ENCODE data around the gene GORASP2. TPM values are rescaled to one million over a fixed set of nuclear protein-coding genes. Genes with fewer than 3 reads are reported as not detected.
A peak's percentile ranks its signal among the peaks of the same experiment; 100 is the strongest.

Gene GORASP2
- total RNA-seq, 2 donors from 2014 or later = 64.9 to 69.8 TPM

DNA sequence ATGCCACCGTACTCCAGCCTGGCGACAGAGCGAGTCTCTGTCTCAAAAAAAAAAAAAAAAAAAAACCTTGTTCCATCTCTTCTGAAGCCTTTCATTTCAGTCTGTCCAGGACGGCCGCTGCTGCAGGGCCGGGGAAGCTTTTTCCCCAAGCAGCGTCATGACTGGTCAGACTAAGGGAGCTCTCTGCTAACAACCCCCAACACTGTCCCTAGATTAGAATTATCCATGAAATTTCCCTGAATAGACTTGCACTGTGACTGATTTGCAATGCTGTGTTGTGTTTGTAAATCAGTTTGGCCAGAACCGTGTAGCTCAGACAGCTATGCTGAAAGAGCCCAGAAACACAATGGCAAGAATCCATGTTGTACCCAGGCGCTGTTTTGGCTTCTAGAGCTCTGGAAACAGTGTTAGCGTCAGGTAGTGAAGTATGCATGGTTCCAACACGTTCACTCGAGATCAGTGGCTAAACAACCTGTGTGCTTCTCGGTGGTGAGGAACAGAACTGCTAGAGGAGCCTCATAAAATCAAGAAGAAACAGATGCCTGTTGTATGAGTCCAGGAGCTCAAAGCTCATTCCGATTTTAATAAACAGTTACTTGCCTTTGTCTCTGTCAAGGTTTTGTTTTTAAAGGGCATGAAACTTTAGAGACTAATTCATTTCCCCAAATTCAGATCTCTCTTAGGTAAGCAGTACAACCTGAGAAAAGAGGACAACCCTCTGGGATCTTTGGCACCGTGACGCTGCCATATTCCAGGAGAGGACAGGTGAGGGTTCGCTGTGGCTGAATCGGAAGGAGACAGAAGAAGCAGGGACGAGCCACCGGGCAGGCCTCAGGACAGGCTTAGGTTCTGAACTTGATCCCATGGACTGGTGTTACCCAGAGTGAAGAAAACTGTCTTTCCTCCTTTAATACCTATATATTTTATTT, 43.5 kb downstream of the GORASP2 start:
- peak overlapping the region; percentile 79 to 93 for H3K27ac Mint-ChIP-seq
- ATAC-seq = no peak
- no peak for DNase-seq (ENCODE audit: low spot score in 2 of 2)
- peaks cover 0 to 5% of the 10 kb centered on the region in 2 donors for H3K36me3 Mint-ChIP-seq
- no peaks in the 10 kb centered on the region for H3K9me3 Mint-ChIP-seq

DNA sequence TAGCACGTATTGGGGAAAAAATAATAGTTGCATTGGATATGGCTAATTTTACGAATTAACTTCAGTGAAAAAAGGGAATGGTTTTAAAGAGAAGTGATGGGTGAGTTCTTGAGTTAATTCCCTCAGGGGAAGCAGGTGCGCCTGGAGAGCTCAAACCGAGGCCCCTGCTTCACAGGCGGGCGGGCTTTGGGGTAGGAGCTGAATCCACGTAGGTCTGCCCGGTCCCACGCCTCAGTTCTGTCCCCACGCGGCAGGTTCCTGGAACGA, 44.1 kb downstream of the GORASP2 start:
- Mint-ChIP-seq H3K27ac (peak overlapping the region; percentile 79 to 93), H3K9me3 (no peaks in the 10 kb centered on the region), H3K36me3 (peaks cover 0 to 5% of the 10 kb centered on the region in 2 donors)
- DNase-seq (ENCODE audit: low spot score in 2 of 2) = no peak
- ATAC-seq = no peak

DNA sequence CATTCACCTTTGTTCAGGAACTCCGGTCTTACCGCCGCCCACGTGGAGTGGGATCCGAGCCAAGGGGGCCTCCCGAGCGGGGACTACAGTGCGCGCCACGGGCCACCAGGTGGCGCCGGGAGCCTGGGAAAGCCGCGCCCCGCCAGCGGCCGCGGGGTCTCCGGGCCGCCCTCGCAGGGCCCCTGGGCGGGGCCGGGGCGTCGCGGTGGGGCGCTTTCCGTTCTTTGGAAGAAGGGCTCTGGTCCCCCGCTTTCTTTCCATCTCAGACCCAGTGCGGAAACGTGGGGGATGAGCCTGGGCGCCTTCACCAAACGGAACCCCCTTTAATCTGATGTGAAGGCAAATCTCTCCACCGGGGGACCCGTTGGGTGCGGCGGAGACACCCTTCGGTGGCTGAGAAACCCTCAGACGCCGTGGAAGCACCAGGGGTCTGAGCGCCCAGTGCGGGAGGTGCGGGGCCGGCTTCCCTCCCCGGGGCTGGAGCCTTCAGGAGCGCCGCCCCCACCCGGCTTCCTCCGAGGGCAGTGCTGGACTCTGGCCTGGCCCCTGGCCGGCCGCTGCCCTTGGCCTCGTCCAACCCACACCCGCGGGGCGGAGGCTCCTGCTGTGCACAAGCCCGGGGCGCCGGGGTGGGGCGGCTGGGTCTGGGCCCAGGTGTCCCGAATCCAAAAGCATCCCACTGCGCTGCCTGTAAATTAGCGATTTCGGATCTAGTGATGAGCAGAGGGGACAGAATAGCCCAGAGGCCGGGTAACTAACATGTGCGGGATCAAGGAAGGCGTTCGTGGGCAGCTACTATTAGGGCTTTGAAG, 44.6 kb downstream of the GORASP2 start:
- Mint-ChIP-seq H3K36me3 (peaks cover 0 to 5% of the 10 kb centered on the region in 2 donors), H3K9me3 (no peaks in the 10 kb centered on the region), H3K27ac (peak overlapping the region; percentile 79 to 93)
- DNase-seq (ENCODE audit: low spot score in 2 of 2) (peak; percentile 90 to 91), ATAC-seq (peak; percentile 94 to 96)

DNA sequence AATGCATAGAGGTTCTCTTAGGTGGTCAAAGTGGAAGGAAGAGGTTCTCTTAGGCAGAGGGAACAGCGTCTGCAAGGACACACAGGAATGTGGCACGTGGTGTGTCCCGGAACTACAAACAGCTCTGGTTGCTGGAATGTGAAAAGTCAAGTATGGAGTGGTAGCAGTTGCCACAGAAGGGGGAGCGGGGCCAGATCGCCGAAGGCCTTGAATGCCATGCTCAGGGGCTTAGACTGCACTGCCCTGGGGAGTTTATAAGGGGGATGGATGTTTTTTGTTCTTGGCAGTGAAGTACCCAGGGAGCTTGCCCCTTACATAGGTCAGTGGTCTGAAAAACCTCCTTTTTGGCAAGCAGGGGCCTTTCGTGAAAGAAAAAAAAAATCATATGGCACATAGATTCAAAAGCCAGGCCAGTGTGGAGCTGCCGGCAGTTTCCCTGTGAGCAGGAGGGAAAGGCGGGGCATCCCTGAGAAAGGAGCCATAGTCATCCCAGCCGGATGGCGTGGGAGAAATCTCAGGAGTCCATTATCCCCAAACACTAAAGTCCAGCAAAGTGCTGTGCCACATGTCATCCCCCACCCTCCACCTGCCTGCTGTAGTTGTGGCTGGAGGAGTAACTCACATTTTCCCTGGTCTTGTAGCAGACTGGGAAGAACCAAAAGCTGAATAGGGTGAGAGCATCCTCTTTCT, 45.4 kb downstream of the GORASP2 start:
- H3K36me3 Mint-ChIP-seq = peaks cover 0 to 5% of the 10 kb centered on the region in 2 donors
- ATAC-seq (no peak), DNase-seq (ENCODE audit: low spot score in 2 of 2) (no peak)
- H3K27ac Mint-ChIP-seq = peak overlapping the region in 1 of 2 donors; percentile 10
- no peaks in the 10 kb centered on the region for H3K9me3 Mint-ChIP-seq

DNA sequence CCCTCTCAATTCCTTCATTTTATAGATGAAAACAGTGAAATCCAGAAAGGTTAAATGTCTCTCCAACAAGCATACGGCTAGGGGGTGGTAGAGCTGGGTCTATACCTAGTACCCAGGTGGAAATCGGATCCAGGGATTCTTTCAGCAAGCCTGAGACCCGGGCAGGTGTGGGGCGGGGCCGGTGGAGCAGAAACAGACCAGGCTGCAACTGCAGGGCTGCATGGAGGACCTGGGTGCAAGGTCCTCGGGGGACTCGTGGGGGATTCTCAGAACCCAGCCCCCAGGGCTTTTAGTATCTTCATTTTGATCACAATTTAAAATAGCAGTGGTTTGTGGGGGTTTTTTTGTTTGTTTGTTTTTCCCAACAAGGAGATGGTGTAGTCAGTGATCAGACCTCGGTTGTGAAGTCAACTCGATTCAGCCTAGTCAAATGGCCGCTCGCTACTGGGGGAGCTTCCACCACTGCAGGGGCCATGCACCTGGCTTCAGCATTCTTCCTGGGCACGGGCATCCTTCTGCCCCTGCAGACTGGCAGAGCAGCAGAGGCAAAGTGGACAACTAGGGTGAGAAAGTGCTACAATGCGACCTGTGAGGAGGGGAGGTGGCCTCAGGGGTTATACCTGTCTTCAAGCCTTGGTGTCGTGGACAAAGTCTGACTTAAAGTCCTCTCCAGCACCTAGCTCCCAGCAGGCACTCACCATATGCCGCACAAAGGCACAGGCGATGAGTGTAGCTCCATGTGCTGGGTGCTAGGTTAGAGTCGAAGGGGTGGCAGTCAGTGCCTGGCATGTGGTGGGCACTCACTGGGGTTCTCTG, 46.3 kb downstream of the GORASP2 start:
- no peak for ATAC-seq
- no peak for DNase-seq (ENCODE audit: low spot score in 2 of 2)
- Mint-ChIP-seq H3K27ac (peak overlapping the region in 1 of 2 donors; percentile 88), H3K9me3 (no peaks in the 10 kb centered on the region), H3K36me3 (peaks cover 0 to 5% of the 10 kb centered on the region in 2 donors)

DNA sequence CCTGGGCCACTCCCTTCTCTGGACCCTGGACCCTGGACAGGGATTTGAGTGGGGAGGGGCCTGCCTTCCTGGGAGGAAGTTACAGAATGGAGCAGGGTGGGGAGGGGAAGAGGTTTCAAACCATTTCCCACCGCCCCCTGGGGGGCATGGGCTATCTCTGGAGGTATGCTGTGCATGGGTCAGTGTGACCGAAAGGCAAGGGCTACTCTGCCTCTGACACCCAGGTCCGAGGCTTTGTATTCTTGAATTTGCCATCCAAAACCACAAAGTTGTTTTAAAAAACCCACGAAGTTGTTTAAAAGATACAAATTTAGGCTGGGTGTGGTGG, 46.9 kb downstream of the GORASP2 start:
- H3K9me3 Mint-ChIP-seq = no peaks in the 10 kb centered on the region
- H3K36me3 Mint-ChIP-seq = peaks cover 0 to 5% of the 10 kb centered on the region in 2 donors
- ATAC-seq (no peak), DNase-seq (ENCODE audit: low spot score in 2 of 2) (no peak)
- H3K27ac Mint-ChIP-seq = no peak overlapping the region

DNA sequence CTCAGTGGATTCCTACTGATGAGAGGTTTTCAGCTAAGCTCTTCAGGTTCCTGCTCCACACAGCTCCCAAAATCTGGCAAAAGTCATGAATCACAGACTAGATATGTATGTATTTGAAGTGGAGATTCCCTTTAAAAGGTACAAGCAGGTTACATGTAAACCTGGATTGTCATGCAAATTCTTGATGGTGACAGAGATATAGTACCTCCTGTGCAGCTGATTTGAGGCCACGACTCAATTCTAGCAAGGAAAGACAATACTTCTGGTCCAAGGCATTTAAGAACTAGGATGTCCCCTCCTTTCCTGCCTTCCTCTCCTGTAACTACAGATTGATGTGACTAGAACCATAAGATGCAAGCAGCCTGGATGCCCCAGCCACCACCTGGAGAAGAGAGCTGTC, 55.0 kb downstream of the GORASP2 start:
- Mint-ChIP-seq H3K36me3 (no peaks in the 10 kb centered on the region), H3K27ac (no peak overlapping the region), H3K9me3 (no peaks in the 10 kb centered on the region)
- no peak for DNase-seq (ENCODE audit: low spot score in 2 of 2)
- peak in 1 of 2 donors; percentile 18 for ATAC-seq

DNA sequence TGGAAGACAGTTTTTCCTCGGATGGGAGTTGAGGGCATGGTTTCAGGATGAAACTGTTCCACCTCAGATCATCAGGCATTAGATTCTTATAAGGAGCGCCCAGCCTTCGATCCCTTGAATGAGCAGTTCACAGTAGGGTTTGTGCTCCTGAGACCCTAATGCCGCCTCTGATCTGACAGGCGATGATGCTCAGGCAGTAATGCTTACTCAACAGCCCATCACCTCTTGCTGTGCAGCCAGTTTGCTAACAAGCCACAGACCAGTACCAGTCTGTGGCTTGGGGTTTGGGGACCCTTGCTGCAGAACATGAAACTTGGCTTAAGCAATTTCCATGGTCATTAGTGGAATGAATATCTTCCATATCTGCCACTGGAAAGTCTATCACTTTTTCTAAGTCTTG, 56.4 kb downstream of the GORASP2 start:
- DNase-seq (ENCODE audit: low spot score in 2 of 2) (no peak), ATAC-seq (no peak)
- H3K27ac Mint-ChIP-seq = no peak overlapping the region
- H3K36me3 Mint-ChIP-seq = no peaks in the 10 kb centered on the region
- H3K9me3 Mint-ChIP-seq = no peaks in the 10 kb centered on the region

DNA sequence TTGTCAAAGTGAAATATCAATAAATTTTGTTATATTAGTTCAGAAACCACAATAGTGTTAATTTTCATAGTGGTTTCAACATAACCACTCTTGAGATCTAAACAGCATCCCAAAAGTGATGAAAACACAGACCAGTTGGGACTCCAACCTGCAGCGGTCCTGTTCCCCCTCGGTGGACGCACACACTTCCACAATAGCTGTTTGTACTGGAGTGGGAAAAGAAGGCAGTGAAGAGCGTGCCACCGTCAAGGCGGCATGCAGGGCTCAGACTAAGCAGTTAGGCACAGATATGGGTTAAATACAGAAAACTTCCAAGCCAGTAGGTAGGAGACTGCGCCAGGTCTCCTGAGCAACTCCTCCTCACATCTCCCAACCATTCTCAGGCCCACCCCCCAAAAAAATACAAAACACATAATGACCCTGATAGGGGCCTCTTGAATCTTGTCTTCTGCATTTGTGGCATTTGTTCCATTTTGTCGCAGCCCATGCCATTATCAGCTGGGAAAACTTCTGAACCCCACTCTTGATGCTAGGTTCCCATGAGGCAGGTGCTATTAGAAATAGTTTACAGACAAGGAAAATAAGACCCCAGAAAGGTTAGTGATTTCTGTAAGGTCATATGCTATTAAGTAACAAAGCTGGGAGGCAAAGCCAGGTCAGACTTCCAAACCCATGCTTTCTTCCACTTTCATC, 57.7 kb downstream of the GORASP2 start:
- Mint-ChIP-seq H3K9me3 (no peaks in the 10 kb centered on the region), H3K36me3 (peaks cover 0 to 10% of the 10 kb centered on the region in 2 donors), H3K27ac (no peak overlapping the region)
- DNase-seq (ENCODE audit: low spot score in 2 of 2) (no peak), ATAC-seq (no peak)

DNA sequence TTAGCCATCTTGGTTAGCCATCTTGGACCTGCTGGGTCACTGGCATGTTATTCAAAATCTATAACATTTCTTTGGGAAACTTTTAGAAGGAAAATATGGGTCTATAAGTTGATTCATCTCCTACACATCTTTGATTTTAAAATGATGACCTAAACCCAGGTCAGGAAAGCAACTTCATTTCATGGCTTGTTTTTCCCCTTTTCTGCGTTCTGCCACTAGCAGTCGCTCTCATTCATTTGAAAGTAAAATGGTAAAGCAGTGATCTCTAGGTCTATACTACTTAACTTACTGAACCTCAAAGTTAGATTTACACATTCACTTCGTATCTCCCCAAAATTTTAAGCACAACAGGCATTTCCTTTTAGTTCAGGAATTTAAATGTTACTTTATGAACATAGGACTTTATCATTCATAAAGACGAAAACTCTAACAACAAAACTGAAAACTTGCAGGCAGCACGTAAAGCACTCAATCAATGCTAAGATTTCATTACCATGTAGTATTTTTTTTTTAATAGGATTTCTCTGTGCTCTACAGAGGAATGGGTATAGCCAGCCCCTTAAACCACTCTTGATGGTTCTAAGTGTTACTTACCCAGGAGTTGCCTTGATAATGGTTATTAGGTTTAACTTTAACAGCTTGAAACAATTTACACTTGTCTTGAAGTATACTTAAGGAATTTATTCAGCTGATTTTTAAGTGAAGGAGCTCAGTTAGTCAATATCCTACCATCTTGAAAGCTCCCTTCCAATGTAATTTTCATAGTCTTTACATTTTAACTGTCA, 62.5 kb downstream of the GORASP2 start:
- ATAC-seq (no peak), DNase-seq (ENCODE audit: low spot score in 2 of 2) (no peak)
- Mint-ChIP-seq H3K36me3 (peaks cover 0 to 17% of the 10 kb centered on the region in 2 donors), H3K9me3 (no peaks in the 10 kb centered on the region), H3K27ac (no peak overlapping the region)

DNA sequence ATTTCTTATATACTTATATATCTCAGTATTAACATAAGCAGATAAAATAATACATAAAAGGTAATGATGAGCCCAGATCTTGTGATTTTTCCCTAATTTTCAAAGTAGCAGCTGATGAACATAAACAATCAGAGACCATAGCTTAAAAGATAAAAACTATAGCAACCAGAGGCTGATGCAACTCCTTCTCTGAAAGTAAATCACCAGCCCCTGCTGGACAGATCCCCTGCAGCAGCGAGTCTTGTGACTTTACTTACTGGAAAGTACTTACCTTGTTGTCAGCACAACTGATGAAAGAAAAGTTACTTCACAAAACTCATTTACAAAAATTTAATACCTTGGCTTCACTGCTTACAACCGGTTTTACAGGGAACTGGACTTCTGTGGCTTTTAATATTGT, 67.3 kb downstream of the GORASP2 start:
- ATAC-seq (no peak), DNase-seq (ENCODE audit: low spot score in 2 of 2) (no peak)
- Mint-ChIP-seq H3K9me3 (no peaks in the 10 kb centered on the region), H3K27ac (no peak overlapping the region), H3K36me3 (peaks cover 0 to 16% of the 10 kb centered on the region in 2 donors)

DNA sequence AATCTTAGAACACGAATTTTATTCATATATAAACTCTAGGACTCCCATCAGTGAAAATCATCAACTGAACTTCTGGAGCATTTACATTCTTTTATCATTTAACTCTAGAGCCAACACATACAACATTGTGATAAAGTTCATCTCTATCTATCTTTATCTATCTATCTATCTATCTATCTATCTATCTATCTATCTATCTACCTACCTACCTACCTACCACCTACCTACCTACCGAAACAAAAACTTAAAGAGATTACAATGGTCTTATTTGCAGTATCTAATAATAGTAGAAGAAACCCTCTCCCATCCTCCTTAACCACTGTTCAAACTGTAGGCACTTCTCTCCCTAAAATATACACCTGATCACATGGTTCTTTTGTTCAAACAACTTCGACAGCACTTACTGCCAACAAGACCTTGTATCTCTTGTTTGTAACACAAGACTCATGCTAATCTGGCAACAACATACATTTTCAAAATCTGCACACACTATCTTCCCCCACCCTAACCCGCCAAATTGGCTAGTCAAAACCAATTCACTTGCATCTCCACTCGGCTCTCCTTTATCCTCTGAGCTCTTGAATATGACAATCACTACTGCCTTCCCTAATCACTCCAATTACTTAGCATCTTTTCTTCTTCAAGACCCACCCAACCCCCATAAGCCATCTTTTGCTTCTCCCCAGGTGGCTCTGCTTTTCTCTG, 69.0 kb downstream of the GORASP2 start:
- no peaks in the 10 kb centered on the region for H3K9me3 Mint-ChIP-seq
- peaks cover 0 to 8% of the 10 kb centered on the region in 2 donors for H3K36me3 Mint-ChIP-seq
- no peak for DNase-seq (ENCODE audit: low spot score in 2 of 2)
- no peak for ATAC-seq
- peak overlapping the region in 1 of 2 donors; percentile 45 for H3K27ac Mint-ChIP-seq

DNA sequence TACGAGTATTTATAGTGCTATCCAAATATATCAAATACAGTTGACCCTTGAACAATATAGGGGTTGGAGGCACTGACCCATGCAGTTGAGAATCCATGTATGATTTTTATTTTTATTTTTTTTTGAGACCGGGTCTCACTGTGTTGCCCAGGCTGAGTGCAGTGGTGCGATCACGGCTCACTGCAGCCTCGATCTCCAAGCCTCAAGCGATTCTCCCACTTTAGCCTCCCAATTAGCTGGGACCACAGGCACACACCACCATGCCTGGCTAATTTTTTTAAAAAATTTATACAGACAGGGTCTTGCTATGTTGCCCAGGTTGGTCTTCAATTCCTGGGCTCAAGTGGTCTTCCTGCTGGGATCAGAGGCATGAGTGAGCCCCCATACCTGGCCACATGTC, 70.6 kb downstream of the GORASP2 start:
- no peaks in the 10 kb centered on the region for H3K9me3 Mint-ChIP-seq
- H3K27ac Mint-ChIP-seq = no peak overlapping the region
- ATAC-seq = no peak
- no peak for DNase-seq (ENCODE audit: low spot score in 2 of 2)
- H3K36me3 Mint-ChIP-seq = peaks cover 0 to 11% of the 10 kb centered on the region in 2 donors

DNA sequence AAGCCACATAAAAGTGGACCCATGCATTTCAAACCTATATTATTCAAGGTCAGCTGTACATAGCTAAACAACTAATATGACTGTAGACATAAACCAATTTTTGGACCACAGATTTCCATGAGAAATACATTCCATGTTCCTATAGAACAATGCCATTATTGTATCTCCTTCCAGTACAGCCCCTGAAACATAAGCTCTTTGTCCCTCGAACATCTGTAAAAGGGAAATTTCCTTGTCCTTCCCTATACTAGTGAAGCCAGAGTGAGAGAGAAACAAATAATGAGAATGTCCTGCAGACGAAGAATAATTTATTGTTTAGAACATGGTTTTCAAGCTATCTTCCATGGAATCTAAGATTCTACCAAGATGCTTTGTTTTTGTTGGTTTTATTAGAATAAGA, 75.3 kb downstream of the GORASP2 start:
- DNase-seq (ENCODE audit: low spot score in 2 of 2) (no peak), ATAC-seq (no peak)
- Mint-ChIP-seq H3K36me3 (peaks cover 0 to 20% of the 10 kb centered on the region in 2 donors), H3K9me3 (no peaks in the 10 kb centered on the region), H3K27ac (no peak overlapping the region)

DNA sequence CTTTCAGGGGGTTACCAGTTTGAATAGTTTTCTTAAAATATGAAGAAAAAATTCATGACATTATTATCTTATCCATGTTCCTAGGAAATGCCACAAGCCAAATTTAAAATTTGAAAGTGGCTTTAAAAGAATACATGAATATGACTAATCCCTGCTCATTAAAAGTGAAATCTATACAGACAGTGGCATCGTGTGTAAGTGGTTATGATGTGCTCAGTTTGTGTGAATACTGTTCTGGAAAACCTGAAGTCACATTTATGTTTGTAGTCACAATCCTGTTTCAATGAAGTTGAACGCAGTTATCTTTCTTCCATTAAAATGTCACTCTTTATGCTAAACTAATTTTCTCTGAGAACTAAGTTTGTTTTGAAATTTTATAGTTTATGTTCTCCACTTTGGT, 75.8 kb downstream of the GORASP2 start:
- Mint-ChIP-seq H3K9me3 (no peaks in the 10 kb centered on the region), H3K36me3 (peaks cover 1 to 22% of the 10 kb centered on the region in 2 donors), H3K27ac (peak overlapping the region in 1 of 2 donors; percentile 88)
- DNase-seq (ENCODE audit: low spot score in 2 of 2) (no peak), ATAC-seq (peak; percentile 71 to 79)
